GM12878 (cell line): ENCODE measurements around the gene SSC4D.
"Not testable (repeated sequence)": the region's sequence is repeated elsewhere in the genome, so short reads cannot be mapped to it uniquely, and the experiment has no call there.

Source experiments
- CHD1 ChIP-seq: IDR thresholded peaks from 2 replicates; pipeline ENCODE4 v1.6.1; 2012; ENCODE audit warnings: low read depth, low read length, improper control_type of control experiment
- CREB1 ChIP-seq: IDR thresholded peaks from 2 replicates; pipeline ENCODE4 v1.6.1; 2012; ENCODE audit warnings: low read depth, mild to moderate bottlenecking, inconsistent platforms
- SMC3 ChIP-seq: IDR thresholded peaks from 2 replicates; pipeline ENCODE4 v1.6.1; 2011; ENCODE audit warnings: low read length, improper control_type of control experiment, borderline replicate concordance
- TF ChIP-seq, protein P1 (sequence below), 3 experiments: IDR thresholded peaks in 2 of 3; conservative IDR thresholded peaks in 1 of 3; 2 replicates each; pipeline ENCODE4 v1.5.1; 2011; ENCODE audit warnings: low read depth in 3 of 3, low read length in 3 of 3, mild to moderate bottlenecking in 3 of 3, control low read depth in 2 of 3, moderate library complexity in 2 of 3, inconsistent platforms in 1 of 3, mixed read lengths in 1 of 3; ENCODE audit not compliant: control insufficient read depth in 2 of 3, insufficient read depth in 1 of 3; ENCODE audit errors: extremely low read depth in 1 of 3

DNA sequence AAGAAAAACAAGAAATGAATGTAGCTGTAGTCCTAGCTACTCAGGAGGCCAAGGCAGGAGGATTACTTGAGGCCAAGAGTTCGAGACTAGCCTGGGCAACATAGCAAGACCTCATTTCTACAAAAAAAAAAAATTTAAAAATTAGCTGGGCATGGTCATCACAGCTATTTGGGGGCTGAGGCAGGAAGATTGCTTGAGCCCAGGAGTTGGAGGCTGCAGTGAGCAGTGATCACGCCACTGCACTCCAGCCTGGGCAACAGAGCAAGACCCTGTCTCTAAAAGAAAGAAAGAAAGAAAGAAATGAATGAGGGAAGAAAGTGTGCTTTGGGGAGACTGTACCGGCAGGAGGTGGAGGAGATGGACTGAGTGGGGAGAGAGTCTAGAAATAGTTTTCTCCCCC lies 45.7 kb downstream of the SSC4D start:
- TF ChIP-seq, protein P1, sequence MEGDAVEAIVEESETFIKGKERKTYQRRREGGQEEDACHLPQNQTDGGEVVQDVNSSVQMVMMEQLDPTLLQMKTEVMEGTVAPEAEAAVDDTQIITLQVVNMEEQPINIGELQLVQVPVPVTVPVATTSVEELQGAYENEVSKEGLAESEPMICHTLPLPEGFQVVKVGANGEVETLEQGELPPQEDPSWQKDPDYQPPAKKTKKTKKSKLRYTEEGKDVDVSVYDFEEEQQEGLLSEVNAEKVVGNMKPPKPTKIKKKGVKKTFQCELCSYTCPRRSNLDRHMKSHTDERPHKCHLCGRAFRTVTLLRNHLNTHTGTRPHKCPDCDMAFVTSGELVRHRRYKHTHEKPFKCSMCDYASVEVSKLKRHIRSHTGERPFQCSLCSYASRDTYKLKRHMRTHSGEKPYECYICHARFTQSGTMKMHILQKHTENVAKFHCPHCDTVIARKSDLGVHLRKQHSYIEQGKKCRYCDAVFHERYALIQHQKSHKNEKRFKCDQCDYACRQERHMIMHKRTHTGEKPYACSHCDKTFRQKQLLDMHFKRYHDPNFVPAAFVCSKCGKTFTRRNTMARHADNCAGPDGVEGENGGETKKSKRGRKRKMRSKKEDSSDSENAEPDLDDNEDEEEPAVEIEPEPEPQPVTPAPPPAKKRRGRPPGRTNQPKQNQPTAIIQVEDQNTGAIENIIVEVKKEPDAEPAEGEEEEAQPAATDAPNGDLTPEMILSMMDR (IDR thresholded peaks at IDR 0.05 in 2 of 3, conservative IDR thresholded peaks at IDR 0.05 in 1 of 3; ENCODE audit: control insufficient read depth in 2 of 3, extremely low read depth in 1 of 3, insufficient read depth in 1 of 3, low read depth in 3 of 3, low read length in 3 of 3) = not testable (repeated sequence)
- TF ChIP-seq SMC3, CREB1, CHD1: not testable (repeated sequence)
